ENCODE data around the gene PRM2.

- TF ChIP-seq CTCF (IDR thresholded peaks at IDR 0.05) (no peak), POLR2AphosphoS5 (IDR thresholded peaks at IDR 0.05) (no peak)
These were observed 44.8 kb downstream of the PRM2 start for GRCh38 chr16:11231367-11231970.

All from breast epithelium (tissue), 3 donors.